HG02943 (cell line): ENCODE measurements around the gene DMRTC2.

Experiments used
- ATAC-seq: cut with Tn5 transposase; IDR thresholded peaks from one replicate; pipeline ENCODE4 v1.9.1; 2021; ENCODE audit warnings: mild to moderate bottlenecking, low read depth, moderate library complexity; ENCODE audit not compliant: unreplicated experiment

Gene DMRTC2

DNA sequence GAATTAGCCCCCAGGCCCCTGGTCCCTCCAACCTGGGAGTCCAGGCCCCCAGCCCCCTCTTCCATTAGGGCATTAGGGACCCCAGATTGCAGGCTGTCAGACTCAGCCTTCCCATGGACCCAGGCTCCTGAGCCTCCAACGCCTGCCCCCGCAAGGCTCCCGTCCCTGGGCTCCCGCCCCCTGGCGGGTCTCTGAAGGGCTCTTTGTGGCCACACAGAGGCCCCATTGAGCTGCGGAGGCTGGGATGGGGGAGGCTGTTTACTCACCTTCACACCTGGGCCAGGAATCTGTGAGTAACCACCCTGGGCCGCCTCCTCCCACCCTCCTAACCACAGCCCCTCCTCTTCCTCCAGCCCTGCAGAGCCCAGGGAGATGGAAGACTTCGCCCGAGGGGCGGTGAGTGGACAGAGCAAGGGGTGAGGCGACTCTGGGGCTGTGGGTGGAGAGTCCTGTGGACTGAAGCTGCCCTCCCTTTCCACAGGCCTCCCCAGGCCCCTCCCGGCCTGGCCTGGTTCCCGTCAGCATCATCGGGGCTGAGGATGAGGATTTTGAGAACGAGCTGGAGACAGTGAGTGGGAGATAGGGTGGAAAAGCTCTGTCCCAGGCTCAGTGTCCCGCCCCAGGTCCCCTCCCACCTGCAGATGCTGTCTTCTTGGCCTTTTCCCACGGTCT, 43.0 kb downstream of the DMRTC2 start:
- ATAC-seq, result no peak

DNA sequence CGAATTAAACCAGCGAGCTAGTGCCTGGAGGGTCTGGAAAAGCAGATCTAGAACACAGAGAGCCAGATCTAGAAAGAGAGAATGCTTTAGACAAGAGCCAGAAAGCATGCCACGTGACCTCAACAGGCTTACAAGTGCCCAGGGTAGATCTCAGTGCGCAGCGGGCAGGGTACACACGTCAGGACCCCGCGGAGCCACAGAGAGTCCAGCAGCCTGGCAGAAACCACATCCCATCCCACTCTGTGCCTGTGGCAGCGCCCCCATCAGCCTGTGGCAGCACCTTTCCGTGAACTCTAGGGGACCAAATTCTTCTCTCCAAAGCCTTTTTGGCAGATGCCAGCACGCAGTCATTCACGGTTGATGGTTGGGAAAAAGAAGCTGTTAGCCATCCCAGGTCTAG, 44.1 kb downstream of the DMRTC2 start:
- no peak for ATAC-seq

- no peak for ATAC-seq
Observed at GRCh38 chr19:41889896-41890295, 45.1 kb downstream of the DMRTC2 start.

DNA sequence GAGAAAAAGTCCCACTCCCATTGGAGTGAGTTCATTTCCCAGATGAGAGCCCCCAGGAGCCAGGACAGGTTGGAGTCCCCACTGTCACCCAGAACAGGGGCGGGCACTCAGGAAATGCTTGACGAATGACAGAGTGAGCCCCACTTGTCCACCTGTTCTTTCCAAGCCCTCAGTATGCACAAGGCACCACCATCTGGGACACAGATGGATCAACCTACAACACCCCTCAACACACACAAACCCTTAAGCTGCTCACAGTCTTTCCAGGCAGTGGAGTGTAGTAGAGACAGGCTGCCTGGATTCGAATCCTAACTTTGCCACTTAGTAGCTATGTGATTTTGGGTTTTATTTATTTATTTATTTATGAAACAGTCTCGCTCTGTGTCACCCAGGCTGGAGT, 46.1 kb downstream of the DMRTC2 start:
- ATAC-seq, result no peak

GRCh38 chr19:41892173-41892902, 47.5 kb downstream of the DMRTC2 start:
- ATAC-seq, result no peak

- ATAC-seq, result no peak
Observed at GRCh38 chr19:41893899-41894298, 49.1 kb downstream of the DMRTC2 start.

DNA sequence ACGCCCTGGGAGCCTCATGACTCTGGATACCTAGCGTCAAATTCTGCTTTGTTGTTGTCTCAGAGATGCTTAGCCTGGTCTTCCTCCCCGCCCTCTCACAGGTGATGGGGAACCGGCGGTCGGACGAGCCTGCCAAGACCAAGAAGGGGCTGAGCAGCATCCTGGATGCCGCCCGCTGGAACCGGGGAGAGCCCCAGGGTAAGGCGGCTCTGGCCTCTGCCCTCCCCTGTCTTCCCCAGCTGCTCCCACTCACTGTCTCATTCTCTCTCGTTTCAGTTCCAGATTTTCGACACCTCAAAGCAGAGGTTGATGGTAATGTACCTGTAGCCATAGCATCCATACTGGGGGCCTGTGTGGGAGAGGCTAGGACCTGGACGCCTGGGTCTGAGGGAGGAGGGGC, 49.5 kb downstream of the DMRTC2 start:
- no peak for ATAC-seq

- no peak for ATAC-seq
Observed at GRCh38 chr19:41895745-41896580, 51.1 kb downstream of the DMRTC2 start.

DNA sequence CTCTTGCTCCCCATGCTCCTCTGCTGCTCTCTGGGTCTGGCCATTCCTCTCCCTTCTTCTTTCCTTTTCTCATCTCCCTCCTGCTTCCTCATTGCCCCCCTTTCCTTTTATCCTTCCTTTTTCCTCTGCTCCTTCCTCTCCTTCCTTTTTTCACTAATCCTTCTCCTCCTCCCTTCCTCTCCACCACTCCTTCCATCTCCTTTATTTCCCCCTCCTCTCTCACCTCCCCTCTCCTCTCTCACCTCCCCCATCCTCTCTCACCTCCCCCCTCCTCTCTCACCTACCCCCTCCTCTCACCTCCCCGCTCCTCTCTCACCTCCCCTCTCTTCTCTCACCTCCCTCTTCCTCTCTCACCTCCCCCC, 51.7 kb downstream of the DMRTC2 start:
- ATAC-seq, result no peak

DNA sequence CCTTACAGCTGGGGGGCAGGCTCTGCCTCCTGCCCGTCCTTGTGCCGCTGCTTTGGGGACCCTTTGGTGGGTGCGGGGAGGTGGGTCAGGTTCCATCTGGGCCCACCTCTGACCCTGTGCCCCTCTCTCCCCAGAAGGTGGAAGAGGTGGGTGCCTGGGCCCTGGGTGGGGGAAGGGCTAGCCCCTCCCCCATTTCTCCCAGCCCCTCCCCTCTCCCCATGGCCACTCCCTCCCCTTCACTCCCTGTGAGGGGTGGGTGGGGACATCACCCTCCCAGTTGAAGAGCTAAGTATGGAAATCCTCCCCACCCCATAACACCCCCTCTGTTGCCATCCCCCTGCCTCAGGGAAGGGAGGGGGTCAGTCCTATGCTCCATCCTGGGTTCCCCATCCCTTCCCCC, 52.3 kb downstream of the DMRTC2 start:
- no peak for ATAC-seq

DNA sequence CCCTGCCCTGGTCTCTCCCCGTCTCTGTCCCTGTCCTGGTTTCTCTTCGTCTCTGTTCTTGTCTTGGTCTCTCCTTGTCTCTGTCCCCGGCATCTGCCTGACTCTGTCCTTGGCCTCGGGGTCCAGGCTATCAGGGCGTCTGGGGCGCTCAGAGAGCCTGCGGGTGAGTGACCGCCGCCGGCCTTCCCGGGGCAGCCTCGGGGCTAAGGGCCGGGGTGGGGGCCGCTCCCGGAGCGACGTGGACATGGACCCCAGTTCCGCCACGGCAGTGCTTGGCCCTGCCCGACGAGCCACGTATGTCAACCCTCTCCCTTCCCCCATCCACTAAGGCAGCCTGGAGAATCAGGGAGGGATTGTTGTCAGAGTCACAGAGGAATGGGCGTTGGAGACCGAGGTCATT, 53.0 kb downstream of the DMRTC2 start:
- ATAC-seq, result no peak

DNA sequence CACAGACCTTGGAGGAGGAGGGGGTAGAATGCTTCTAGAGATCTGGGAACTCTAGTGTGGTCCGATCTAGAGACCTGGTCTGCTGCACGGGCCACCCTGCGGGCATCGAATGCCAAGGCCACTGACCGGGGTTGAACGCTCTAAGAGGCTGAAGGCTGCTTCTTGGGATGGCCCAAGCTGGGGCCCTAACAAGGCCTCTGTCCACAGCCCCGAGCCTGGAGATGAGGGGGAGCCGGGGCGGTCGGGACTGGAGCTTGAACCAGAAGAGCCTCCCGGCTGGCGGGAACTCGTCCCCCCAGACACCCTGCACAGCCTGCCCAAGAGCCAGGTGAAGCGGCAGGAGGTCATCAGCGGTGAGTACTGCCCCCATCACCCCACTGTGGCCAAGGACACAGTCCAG, 53.4 kb downstream of the DMRTC2 start:
- no peak for ATAC-seq
